AG04449 (cell line): Measurements from ENCODE around the gene CIB2.
"Not testable (repeated sequence)": the region's sequence is repeated elsewhere in the genome, so short reads cannot be mapped to it uniquely, and the experiment has no call there.

Source experiments
- CTCF ChIA-PET: fragments of 350-600 bp; formaldehyde crosslinking; extraction: SDS; loops from one replicate; lab custom pipeline; 2021; ENCODE audit warnings: antibody characterized with exemption; lab: Yijun Ruan, JAX
- POLR2A ChIA-PET: fragments of 400-600, 350-600 bp; formaldehyde crosslinking; extraction: SDS; loops from one replicate; lab custom pipeline; 2020; ENCODE audit warnings: antibody characterized with exemption, inconsistent platforms; lab: Yijun Ruan, JAX
- DNase-seq: peaks from one replicate; pipeline ENCODE4 v3.0.0-alpha.2; 2010; ENCODE audit warnings: low read depth, low spot score
- H3K4me3 ChIP-seq: 2 replicates; pipeline ENCODE4 v1.5.1; 2011; ENCODE audit warnings: low read depth, mild to moderate bottlenecking, control low read depth, low read length
- TF ChIP-seq, protein P1 (sequence below): IDR thresholded peaks from one replicate; pipeline ENCODE4 v1.5.1; 2011; ENCODE audit warnings: mild to moderate bottlenecking, moderate library complexity, low read length, control low read depth, inconsistent platforms; ENCODE audit not compliant: insufficient read depth; ENCODE audit errors: missing control alignments

CIB2 gene

DNA sequence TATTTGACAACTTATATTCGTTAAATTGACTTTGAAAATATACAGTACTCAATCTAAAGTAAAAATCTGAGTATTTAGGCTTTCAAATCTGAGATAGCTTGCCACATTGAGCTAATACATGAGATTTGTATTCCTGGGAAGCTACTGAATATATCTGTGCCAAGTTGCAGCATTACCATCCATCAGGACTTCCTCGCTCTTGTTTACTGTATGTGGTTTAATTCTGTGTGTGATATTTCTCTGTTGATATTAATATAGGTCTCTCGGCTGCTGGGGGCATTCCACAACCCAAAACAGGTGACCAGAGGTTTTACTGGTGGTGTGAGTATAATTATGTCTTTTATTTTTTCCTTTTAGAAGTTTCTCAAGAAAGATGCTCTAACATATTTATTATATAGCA is 23.7 kb upstream of the CIB2 start:
- ChIA-PET POLR2A (interaction anchor here (0.5 kb wide), 1 partner anchor 29 kb away, joined by 3 read pairs; no protein-coding TSS in a partner anchor), CTCF (interaction anchor here (0.7 to 1.9 kb wide), 4 partner anchors 16 to 196 kb away, joined by 3 to 7 read pairs (median 4); no protein-coding TSS in a partner anchor)
- TF ChIP-seq, protein P1, sequence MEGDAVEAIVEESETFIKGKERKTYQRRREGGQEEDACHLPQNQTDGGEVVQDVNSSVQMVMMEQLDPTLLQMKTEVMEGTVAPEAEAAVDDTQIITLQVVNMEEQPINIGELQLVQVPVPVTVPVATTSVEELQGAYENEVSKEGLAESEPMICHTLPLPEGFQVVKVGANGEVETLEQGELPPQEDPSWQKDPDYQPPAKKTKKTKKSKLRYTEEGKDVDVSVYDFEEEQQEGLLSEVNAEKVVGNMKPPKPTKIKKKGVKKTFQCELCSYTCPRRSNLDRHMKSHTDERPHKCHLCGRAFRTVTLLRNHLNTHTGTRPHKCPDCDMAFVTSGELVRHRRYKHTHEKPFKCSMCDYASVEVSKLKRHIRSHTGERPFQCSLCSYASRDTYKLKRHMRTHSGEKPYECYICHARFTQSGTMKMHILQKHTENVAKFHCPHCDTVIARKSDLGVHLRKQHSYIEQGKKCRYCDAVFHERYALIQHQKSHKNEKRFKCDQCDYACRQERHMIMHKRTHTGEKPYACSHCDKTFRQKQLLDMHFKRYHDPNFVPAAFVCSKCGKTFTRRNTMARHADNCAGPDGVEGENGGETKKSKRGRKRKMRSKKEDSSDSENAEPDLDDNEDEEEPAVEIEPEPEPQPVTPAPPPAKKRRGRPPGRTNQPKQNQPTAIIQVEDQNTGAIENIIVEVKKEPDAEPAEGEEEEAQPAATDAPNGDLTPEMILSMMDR = no peak
- DNase-seq = no peak
- no peak overlapping the region for H3K4me3 ChIP-seq

DNA sequence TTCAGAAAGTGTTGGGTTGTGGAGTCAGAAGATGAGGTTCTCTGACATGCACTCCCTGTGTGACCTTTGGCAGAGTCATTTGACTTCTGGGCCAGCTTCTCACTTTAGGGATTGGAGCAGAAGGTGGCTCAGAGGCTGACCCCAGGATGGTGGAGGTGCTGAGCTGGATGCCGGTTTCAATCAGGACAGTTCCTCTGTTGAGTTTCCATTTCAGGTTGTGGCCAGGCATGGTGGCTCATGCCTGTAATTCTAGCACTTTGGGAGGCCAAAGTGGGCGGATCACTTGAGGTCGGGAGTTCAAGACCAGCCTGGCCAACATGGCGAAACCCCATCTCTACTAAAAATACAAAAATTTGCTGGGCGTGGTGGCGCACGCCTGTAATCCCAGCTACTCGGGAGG is 19.8 kb upstream of the CIB2 start:
- CTCF ChIA-PET = interaction anchor here (1.0 to 2.4 kb wide), 4 partner anchors 21 to 185 kb away, joined by 3 to 13 read pairs (median 4); no protein-coding TSS in a partner anchor

DNA sequence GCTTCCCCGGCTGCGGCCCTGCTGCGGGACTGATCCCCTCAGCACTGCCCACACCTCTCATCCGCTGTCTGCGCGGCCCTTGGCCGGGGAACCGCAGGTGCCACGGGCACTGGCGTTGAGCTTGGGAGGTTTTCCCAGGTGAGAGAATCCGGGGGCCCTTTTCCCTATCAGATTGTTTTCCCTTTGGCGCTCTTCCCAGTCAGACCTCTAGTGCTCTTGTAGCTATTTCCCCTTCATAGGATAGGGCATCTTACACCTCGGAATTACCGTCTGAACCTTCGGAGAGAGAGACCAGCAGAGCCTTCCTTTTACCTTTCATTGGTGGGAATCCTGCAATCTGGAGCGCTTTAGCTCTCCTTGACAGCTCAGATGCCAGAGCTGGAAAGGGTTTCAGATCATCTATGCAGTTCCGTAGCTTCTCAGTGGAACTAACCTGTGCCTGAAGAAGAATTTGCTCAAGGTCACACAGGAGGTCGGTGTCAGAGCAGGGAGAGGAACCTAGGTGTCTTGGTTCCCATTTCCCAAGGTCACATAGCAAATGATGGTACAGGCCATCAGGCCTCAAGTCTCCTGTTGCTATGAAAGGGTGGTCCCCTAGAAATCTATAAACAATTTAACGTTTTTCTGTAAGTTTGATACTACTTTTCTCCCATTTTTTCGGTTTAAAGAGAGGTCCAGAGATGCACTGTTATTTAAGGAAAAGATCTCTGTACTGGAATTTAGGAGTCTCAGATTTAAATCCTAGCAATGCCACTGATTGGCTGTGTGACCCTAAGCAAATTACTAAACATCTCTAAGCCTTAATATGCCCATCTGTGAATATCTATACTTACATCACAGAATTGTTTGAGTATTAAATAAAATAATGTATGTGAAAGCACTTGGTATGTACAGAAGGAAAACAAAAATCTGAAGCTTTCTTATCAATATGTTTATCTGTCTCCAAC is 18.8 kb upstream of the CIB2 start:
- CTCF ChIA-PET = interaction anchor here (0.6 to 2.4 kb wide), 9 partner anchors 9 to 271 kb away, joined by 3 to 13 read pairs (median 3); partner anchors contain the start of gene CIB2
- no peak for DNase-seq
- peak overlapping the region; percentile 74 for H3K4me3 ChIP-seq
- POLR2A ChIA-PET = no interaction called here
- TF ChIP-seq, protein P1 = no peak

More for the DNA sequence above, 19.8 kb upstream of the CIB2 start:
- POLR2A ChIA-PET, DNase-seq, H3K4me3 ChIP-seq: not testable (repeated sequence)

DNA sequence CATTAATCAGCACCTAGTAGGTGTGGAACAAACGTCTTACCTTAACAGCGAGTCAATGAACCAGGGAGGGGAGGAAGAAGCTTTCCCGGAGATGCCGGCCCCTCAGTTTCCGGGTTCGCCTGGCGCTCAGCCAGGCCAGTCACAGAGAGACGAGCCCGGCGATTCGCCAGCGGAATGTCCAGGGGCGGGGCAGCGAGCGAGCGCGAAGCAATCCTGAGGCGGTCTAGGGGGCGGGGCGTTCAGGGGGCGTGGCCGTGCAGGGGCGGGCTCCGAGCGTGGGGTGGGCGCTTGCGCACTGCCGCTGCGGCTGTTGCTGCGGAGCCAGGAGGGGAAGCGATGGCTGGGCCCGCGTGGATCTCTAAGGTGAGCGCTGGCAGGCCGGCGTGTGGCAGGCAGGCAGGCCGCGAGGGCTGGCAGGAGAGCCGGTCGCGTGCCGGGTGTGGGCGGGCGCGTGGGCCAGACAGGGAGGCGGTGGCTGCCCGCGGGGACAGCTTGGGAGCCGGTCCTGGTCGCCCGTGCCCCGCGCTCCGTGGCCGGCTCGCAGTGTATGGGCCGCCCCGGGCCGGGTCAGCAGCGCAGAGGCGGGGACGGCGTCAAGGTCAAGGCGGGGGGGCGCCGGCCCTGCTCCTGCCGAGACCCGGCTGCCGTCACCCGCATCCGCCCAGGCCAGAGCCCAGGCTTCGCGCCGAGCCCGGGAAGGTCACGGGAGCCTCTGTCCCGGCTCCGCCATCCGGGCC is 18.0 kb upstream of the CIB2 start, which contains the start of gene IDH3A:
Gene IDH3A (plus strand): TSS at position 295 of the 737 bp plus-strand sequence. CDS start 42 bp downstream, at position 337.
- TF ChIP-seq, protein P1 = no peak
- DNase-seq = peak; percentile 41
- ChIA-PET CTCF (interaction anchor here (0.6 to 2.3 kb wide), 10 partner anchors 10 to 272 kb away, joined by 3 to 5 read pairs (median 4); partner anchors contain the start of gene CIB2), POLR2A (interaction anchor here (0.7 kb wide), 1 partner anchor 10 kb away, joined by 4 read pairs; no protein-coding TSS in a partner anchor)
- H3K4me3 ChIP-seq = peak within 1 kb of the TSS; percentile 74

DNA sequence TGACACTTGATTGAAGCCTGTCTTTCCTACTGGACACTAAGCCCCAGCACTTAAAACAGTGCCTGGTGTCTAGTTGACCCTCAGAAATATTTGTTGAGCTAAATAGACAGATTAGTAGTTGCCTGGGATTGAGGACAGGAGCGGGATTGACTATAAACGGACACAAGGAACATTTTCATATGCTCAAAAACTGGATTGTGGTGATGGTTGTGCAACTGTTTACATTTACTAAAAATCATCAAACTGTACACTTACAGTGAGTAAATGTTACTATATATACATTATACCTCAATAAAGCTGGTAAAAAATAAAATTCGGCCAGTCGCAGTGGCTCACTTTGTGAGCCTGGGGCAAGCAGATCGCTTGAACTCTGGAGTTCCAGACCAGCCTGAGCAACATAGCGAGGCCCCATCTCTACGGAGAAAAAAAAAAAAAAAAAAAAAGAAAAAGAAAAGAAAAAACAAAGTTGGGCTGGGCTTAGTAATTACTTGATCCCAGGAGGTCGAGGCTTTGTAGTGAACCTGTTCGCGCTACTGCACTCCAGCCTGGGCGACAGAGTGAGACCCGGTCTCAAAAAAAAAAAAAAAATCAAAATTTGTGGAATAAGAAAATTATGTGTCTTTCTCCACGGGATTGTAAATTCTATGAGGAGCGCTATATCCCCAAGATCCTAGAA is 17.3 kb upstream of the CIB2 start:
- H3K4me3 ChIP-seq = peak overlapping the region; percentile 72
- ChIA-PET POLR2A (interaction anchor here (0.7 kb wide), 1 partner anchor 9 kb away, joined by 4 read pairs; no protein-coding TSS in a partner anchor), CTCF (interaction anchor here (0.8 to 2.3 kb wide), 8 partner anchors 9 to 190 kb away, joined by 3 to 5 read pairs (median 4); no protein-coding TSS in a partner anchor)
- DNase-seq = no peak
- TF ChIP-seq, protein P1 = no peak

DNA sequence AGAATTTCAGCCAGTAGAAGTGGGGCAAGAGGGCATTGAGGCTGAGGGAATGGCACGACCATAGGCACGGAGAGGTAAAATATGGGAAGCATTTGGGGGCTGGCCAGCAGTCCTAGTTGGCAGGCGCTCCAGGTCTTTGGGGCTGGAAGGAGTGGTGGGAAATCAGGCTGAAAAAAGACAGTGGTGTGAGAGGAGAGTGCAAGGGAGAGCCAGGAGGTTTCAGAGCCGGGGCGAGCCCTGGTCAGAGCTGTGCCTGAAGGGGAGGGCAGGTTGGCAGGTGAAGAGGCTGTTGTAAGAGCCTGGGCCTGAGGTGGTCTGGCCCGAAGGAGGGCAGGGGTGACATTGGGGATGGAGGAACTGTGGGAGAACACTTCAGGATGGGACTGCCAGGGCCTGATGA is 16.3 kb upstream of the CIB2 start:
- H3K4me3 ChIP-seq = no peak overlapping the region
- POLR2A ChIA-PET = no interaction called here
- TF ChIP-seq, protein P1 = no peak
- CTCF ChIA-PET = interaction anchor here (1.2 to 1.9 kb wide), 3 partner anchors 12 to 181 kb away, joined by 4 to 7 read pairs (median 4); partner anchors contain the start of gene CIB2
- no peak for DNase-seq
